HG03521 (cell line): Measurements from ENCODE around the gene LIN7A.

ENCODE experiments used
- ATAC-seq: cut with Tn5 transposase; IDR thresholded peaks from one replicate; pipeline ENCODE4 v1.9.1; 2021; ENCODE audit warnings: mild to moderate bottlenecking, moderate library complexity; ENCODE audit not compliant: unreplicated experiment

LIN7A gene

GRCh38 chr12:80937391-80938238 is at the start of gene LIN7A:
LIN7A (minus strand) TSS chr12:80937934; CDS start chr12:80937722, 212 bp downstream.
- ATAC-seq, result no peak

GRCh38 chr12:80986224-80986623 is 48.5 kb upstream of the LIN7A start:
- no peak for ATAC-seq

- no peak for ATAC-seq
Measured at GRCh38 chr12:80979816-80980215, 42.1 kb upstream of the LIN7A start.

GRCh38 chr12:80979251-80979650 is 41.5 kb upstream of the LIN7A start:
- ATAC-seq, result no peak

GRCh38 chr12:80977346-80977745 is 39.6 kb upstream of the LIN7A start:
- ATAC-seq, result no peak

GRCh38 chr12:80968326-80968725 is 30.6 kb upstream of the LIN7A start:
- ATAC-seq, result no peak

GRCh38 chr12:80967565-80967964 is 29.8 kb upstream of the LIN7A start:
- ATAC-seq, result no peak

GRCh38 chr12:80966001-80966400 is 28.3 kb upstream of the LIN7A start:
- ATAC-seq, result no peak

GRCh38 chr12:80958162-80958561 is 20.4 kb upstream of the LIN7A start:
- no peak for ATAC-seq

GRCh38 chr12:80954857-80955520 is 17.3 kb upstream of the LIN7A start:
- no peak for ATAC-seq

GRCh38 chr12:80952443-80952842 is 14.7 kb upstream of the LIN7A start:
- ATAC-seq, result no peak

- ATAC-seq, result no peak
Measured at GRCh38 chr12:80946591-80946990, 8.9 kb upstream of the LIN7A start.

- no peak for ATAC-seq
Measured at GRCh38 chr12:80943338-80943737, 5.6 kb upstream of the LIN7A start.

- no peak for ATAC-seq
Measured at GRCh38 chr12:80941916-80942315, 4.2 kb upstream of the LIN7A start.

GRCh38 chr12:80939231-80939950 is 1.7 kb upstream of the LIN7A start:
- ATAC-seq, result no peak

GRCh38 chr12:80938397-80938796 is 663 bp upstream of the LIN7A start:
- no peak for ATAC-seq

- ATAC-seq, result peak; percentile 42
Measured at GRCh38 chr12:80936642-80937390, 918 bp downstream of the LIN7A start.

- ATAC-seq, result peak; percentile 4
Measured at GRCh38 chr12:80936353-80936641, 1.4 kb downstream of the LIN7A start.

- ATAC-seq, result no peak
Measured at GRCh38 chr12:80935111-80935510, 2.6 kb downstream of the LIN7A start.

GRCh38 chr12:80925983-80926382 is 11.8 kb downstream of the LIN7A start:
- no peak for ATAC-seq

- ATAC-seq, result no peak
Measured at GRCh38 chr12:80925237-80925636, 12.5 kb downstream of the LIN7A start.
